Measurements from ENCODE around the gene CTNNA2. TPM values are rescaled to one million over a fixed set of nuclear protein-coding genes. Genes with fewer than 3 reads are reported as not detected.

The CTNNA2 gene
- total RNA-seq, 4 donors from 2014 or later = 0.40 to 1.7 (median 1.5) TPM; not detected in 1

- H3K27ac ChIP-seq = no peak overlapping the region
- 16% methylated on average over 43 of the region's 64 CpGs; no CpG with 5 or more reads in 1 of the 2 donors for WGBS, 2 donors (ENCODE audit: low coverage in 1 of 2)
- intact Hi-C loops (cut with DNase I; ENCODE audit: low total_unique reads) (no loop called here), in situ Hi-C loops (cut with MboI; ENCODE audit: low pct_ligation_motif_present in 1 of 4, low pct_unique_long_range_greater_than_20kb in 1 of 4, low sequenced_read_pairs in 3 of 4) (no loop called here)
- TF ChIP-seq POLR2AphosphoS5 (IDR thresholded peaks at IDR 0.05) (no peak), CTCF (IDR thresholded peaks at IDR 0.05) (no peak)
- DNase-seq = no peak
- peak overlapping the region in 2 of 4 donors; percentile 29 to 45 for H3K4me3 ChIP-seq
- no peaks in the 10 kb centered on the region for H3K9me3 ChIP-seq
- H3K36me3 ChIP-seq = no peaks in the 10 kb centered on the region
- H3K4me1 ChIP-seq = peaks cover 0 to 19% (median 13%) of the 10 kb centered on the region in 4 donors
- H3K27me3 ChIP-seq = peaks cover 75% of the 10 kb centered on the region
Measured at GRCh38 chr2:80303006-80303908, 790.4 kb downstream of the CTNNA2 start.

GRCh38 chr2:80303909-80304837 is 791.3 kb downstream of the CTNNA2 start, which contains the start of gene LRRTM1:
Gene LRRTM1, minus strand, starts transcription at chr2:80304752. Its CDS starts 933 bp downstream, at chr2:80303819.
- TF ChIP-seq POLR2AphosphoS5 (IDR thresholded peaks at IDR 0.05) (no peak), EP300 (IDR thresholded peaks at IDR 0.05; ENCODE audit: low read depth) (no peak), CTCF (IDR thresholded peaks at IDR 0.05) (no peak), POLR2A (IDR thresholded peaks at IDR 0.05) (no peak)

DNA sequence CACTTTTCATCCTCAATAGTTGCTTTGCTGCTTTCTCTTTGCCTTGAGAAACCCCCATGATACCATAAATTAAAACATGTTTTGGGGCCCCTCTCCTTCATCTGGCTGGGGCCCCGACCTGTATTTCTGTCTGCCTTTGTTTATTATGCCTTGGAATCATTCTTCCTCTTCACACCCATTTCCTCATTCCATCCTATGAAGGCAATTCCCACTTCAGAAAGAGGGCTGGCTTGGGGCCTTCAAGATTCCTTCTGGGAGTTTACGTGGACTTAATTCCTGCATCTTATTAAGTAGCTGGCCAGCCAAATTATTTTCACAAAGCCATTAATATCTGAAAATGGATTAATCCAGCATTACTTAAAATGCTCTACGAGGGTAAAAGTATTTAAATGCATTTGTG is 798.5 kb downstream of the CTNNA2 start:
- Histone ChIP-seq H3K36me3 (no peaks in the 10 kb centered on the region), H3K4me3 (no peak overlapping the region), H3K27ac (no peak overlapping the region), H3K9me3 (no peaks in the 10 kb centered on the region), H3K4me1 (peaks cover 0 to 3% (median 0%) of the 10 kb centered on the region in 4 donors), H3K27me3 (peaks cover 11% of the 10 kb centered on the region)
- intact Hi-C loops (cut with DNase I; ENCODE audit: low total_unique reads) (no loop called here), in situ Hi-C loops (cut with MboI; ENCODE audit: low pct_ligation_motif_present in 1 of 4, low pct_unique_long_range_greater_than_20kb in 1 of 4, low sequenced_read_pairs in 3 of 4) (no loop called here)
- WGBS, 2 donors (ENCODE audit: low coverage in 1 of 2) = 27 to 33% methylated on average over 1 to 3 of the region's 3 CpGs
- no peak for TF ChIP-seq CTCF (IDR thresholded peaks at IDR 0.05)
- no peak for TF ChIP-seq EP300 (IDR thresholded peaks at IDR 0.05; ENCODE audit: low read depth)
- no peak for TF ChIP-seq POLR2A (IDR thresholded peaks at IDR 0.05)
- no peak for TF ChIP-seq POLR2AphosphoS5 (IDR thresholded peaks at IDR 0.05)
- DNase-seq = no peak

More at GRCh38 chr2:80303909-80304837, 791.3 kb downstream of the CTNNA2 start, which contains the start of gene LRRTM1:
- Histone ChIP-seq H3K27me3 (peaks cover 75% of the 10 kb centered on the region), H3K4me3 (peak within 1 kb of the TSS in 3 of 4 donors; percentile 1 to 45 (median 29)), H3K27ac (no peak within 1 kb of the TSS), H3K4me1 (peaks cover 0 to 19% (median 13%) of the 10 kb centered on the region in 4 donors), H3K36me3 (no peaks in the 10 kb centered on the region), H3K9me3 (no peaks in the 10 kb centered on the region)
- WGBS, 2 donors (ENCODE audit: low coverage in 1 of 2) = 7 to 13% methylated on average over 9 to 55 of the region's 64 CpGs
- in situ Hi-C loops (cut with MboI; ENCODE audit: low pct_ligation_motif_present in 1 of 4, low pct_unique_long_range_greater_than_20kb in 1 of 4, low sequenced_read_pairs in 3 of 4) = no loop called here
- intact Hi-C loops (cut with DNase I; ENCODE audit: low total_unique reads) = no loop called here
- peak; percentile 12 for DNase-seq

All from transverse colon (tissue), 4 donors.